OCI-LY7 (cell line): Measurements from ENCODE around the gene NSA2. TPM values are rescaled to one million over a fixed set of nuclear protein-coding genes. Genes with fewer than 3 reads are reported as not detected.

Experiments
- BruUV-seq: library from RNA; stranded (reverse); fragments of 400-500 nt; replicated peaks from 2 replicates; lab custom pipeline; 2021; lab: Mats Ljungman, UMichigan
- CTCF ChIA-PET: fragments of 300-600 bp; sonication (Branson Sonifier 250); formaldehyde crosslinking; loops from one replicate; lab custom pipeline; 2022; ENCODE audit warnings: antibody characterized with exemption; ENCODE audit not compliant: unreplicated experiment; lab: Charles Lee
- POLR2A ChIA-PET: fragments of 300-600 bp; sonication (Branson Sonifier 250); formaldehyde crosslinking; loops from one replicate; lab custom pipeline; 2022; ENCODE audit warnings: antibody characterized with exemption; lab: Charles Lee
- DNase-seq: peaks from one replicate; pipeline ENCODE4 v3.0.0-alpha.2; 2015; ENCODE audit warnings: low spot score
- H2AFZ ChIP-seq: fragments of 200-600 bp; sonication (generic), shearing (Covaris generic); 2 replicates; pipeline ENCODE4 v1.6.1; 2014; ENCODE audit warnings: mild to moderate bottlenecking, antibody characterized with exemption, low read length, moderate library complexity
- H3K27ac ChIP-seq: fragments of 200-600 bp; sonication (generic); 2 replicates; pipeline ENCODE4 v1.5.1; 2014; ENCODE audit warnings: mixed run types, low read depth, mild to moderate bottlenecking, moderate library complexity, low read length, inconsistent platforms; ENCODE audit not compliant: poor library complexity, severe bottlenecking
- H3K36me3 ChIP-seq: fragments of 200-600 bp; sonication (generic); 2 replicates; pipeline ENCODE4 v1.6.1; 2014; ENCODE audit warnings: mild to moderate bottlenecking, antibody characterized with exemption, low read length, moderate library complexity, mixed read lengths; ENCODE audit not compliant: insufficient read depth
- H3K4me1 ChIP-seq: fragments of 200-600 bp; sonication (generic); 2 replicates; pipeline ENCODE4 v1.5.1; 2014; ENCODE audit warnings: mild to moderate bottlenecking, low read length; ENCODE audit not compliant: insufficient read depth, poor library complexity, severe bottlenecking
- H3K4me2 ChIP-seq: fragments of 200-600 bp; sonication (generic); 2 replicates; pipeline ENCODE4 v1.6.1; 2014; ENCODE audit warnings: mild to moderate bottlenecking, low read length
- H3K4me3 ChIP-seq: fragments of 200-600 bp; sonication (generic); 2 replicates; pipeline ENCODE4 v1.5.1; 2014; ENCODE audit warnings: mild to moderate bottlenecking, low read depth, low read length; ENCODE audit not compliant: poor library complexity, severe bottlenecking
- H3K79me2 ChIP-seq: fragments of 200-600 bp; sonication (generic); 2 replicates; pipeline ENCODE4 v1.6.1; 2016; ENCODE audit warnings: low read depth, mild to moderate bottlenecking, low read length, moderate library complexity, mixed read lengths; ENCODE audit not compliant: insufficient read depth
- H3K9me2 ChIP-seq: fragments of 200-600 bp; sonication (generic); 2 replicates; pipeline ENCODE4 v1.6.1; 2016; ENCODE audit warnings: mild to moderate bottlenecking, low read length, mixed read lengths; ENCODE audit not compliant: insufficient read depth
- H3K9me3 ChIP-seq: fragments of 200-600 bp; sonication (generic); 2 replicates; pipeline ENCODE4 v1.6.1; 2014; ENCODE audit warnings: mild to moderate bottlenecking, mixed run types, low read length, mixed read lengths
- H4K20me1 ChIP-seq: fragments of 200-600 bp; sonication (generic); 2 replicates; pipeline ENCODE4 v1.6.1; 2014; ENCODE audit warnings: mild to moderate bottlenecking, antibody characterized with exemption, low read length, moderate library complexity, mixed read lengths; ENCODE audit not compliant: insufficient read depth
- EZH2phosphoT487 ChIP-seq: fragments of 200-600 bp; sonication (generic); IDR thresholded peaks from 2 replicates; pipeline ENCODE4 v1.6.1; 2018; ENCODE audit warnings: low read depth, borderline replicate concordance, mild to moderate bottlenecking, mixed run types, antibody characterized with exemption, low read length, moderate library complexity, mixed read lengths
- intact Hi-C: fragments of 100-400 bp; cut with micrococcal nuclease; formaldehyde crosslinking; loops from one replicate; pipeline ENCODE4 v1.10.0; 2022; ENCODE audit not compliant: unreplicated experiment
- total RNA-seq, 2 experiments: library from RNA; depleted of rRNA in 1 of 2; stranded (reverse); fragments of >200 nt in 1 of 2; shearing (Covaris generic) in 1 of 2; gene quantifications; 2 replicates each; pipeline ENCODE4 v1.2.3, GENCODE V29; 2014 to 2022
- TF ChIP-seq, protein P1 (sequence below): fragments of 200-600 bp; sonication (generic); conservative IDR thresholded peaks from 2 replicates; pipeline ENCODE4 v1.5.1; 2014; ENCODE audit warnings: mild to moderate bottlenecking, antibody characterized with exemption, low read length, moderate library complexity, mixed read lengths

The NSA2 gene
- total RNA-seq, 2 experiments from 2014 or later = 79.2 to 118 TPM

- H2AFZ ChIP-seq = no peak overlapping the region
- H3K4me2 ChIP-seq = no peak overlapping the region
- H3K79me2 ChIP-seq = no peaks in the 10 kb centered on the region
- H3K4me3 ChIP-seq = no peak overlapping the region
- TF ChIP-seq, protein P1, sequence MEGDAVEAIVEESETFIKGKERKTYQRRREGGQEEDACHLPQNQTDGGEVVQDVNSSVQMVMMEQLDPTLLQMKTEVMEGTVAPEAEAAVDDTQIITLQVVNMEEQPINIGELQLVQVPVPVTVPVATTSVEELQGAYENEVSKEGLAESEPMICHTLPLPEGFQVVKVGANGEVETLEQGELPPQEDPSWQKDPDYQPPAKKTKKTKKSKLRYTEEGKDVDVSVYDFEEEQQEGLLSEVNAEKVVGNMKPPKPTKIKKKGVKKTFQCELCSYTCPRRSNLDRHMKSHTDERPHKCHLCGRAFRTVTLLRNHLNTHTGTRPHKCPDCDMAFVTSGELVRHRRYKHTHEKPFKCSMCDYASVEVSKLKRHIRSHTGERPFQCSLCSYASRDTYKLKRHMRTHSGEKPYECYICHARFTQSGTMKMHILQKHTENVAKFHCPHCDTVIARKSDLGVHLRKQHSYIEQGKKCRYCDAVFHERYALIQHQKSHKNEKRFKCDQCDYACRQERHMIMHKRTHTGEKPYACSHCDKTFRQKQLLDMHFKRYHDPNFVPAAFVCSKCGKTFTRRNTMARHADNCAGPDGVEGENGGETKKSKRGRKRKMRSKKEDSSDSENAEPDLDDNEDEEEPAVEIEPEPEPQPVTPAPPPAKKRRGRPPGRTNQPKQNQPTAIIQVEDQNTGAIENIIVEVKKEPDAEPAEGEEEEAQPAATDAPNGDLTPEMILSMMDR = no peak
- no peak for TF ChIP-seq EZH2phosphoT487
- no peaks in the 10 kb centered on the region for H3K4me1 ChIP-seq
- CTCF ChIA-PET = no interaction called here
- POLR2A ChIA-PET = no interaction called here
- intact Hi-C loops = no loop called here
- no peak overlapping the region for H3K27ac ChIP-seq
- peaks cover 8% of the 10 kb centered on the region; the same call in 1 of the 2 replicates for H3K9me3 ChIP-seq
- BruUV-seq = no TSS peak
- H3K9me2 ChIP-seq = no peaks in the 10 kb centered on the region
- no peaks in the 10 kb centered on the region for H4K20me1 ChIP-seq
- peaks cover 78% of the 10 kb centered on the region for H3K36me3 ChIP-seq
- DNase-seq = no peak
Measured at GRCh38 chr5:74722271-74722670, 44.8 kb upstream of the NSA2 start.

DNA sequence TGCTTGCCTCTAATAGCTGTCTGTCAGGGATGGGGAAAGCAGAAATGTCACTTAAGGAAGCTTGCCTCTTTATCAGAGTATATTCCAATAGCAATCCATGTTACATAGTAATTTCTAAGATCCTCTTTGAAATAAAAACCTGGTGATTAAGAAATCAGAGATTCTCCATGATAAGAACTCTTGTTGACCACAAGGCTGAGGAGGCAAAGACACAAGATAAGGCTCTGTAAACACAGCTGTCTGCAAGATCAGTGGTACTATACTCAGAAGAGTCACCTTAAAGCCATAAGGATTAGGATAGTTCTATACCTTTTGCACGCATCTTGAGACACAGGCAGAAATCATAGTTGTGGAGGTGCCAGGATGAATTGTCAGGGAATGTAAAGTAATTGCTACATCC, 41.7 kb upstream of the NSA2 start:
- H3K4me3 ChIP-seq = no peak overlapping the region
- CTCF ChIA-PET = no interaction called here

DNA sequence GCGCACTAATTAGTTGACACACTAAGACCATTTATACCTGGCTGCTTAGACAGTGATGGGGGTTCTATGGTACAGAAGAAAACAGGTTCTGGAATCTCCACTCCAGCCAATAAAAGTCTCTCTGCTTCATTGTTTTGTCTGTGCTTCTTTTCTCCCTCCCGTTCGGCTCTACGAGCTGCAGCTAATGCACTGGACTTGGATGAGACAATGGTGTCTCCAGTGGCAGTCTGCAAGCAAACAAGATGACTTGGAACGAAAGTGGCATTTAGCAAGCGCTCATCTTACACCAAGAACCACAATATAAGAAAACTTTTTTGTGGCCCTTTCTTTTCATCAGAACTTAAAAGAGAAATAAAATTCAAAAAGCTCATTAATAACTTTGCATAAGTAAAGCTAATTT, 30.3 kb upstream of the NSA2 start:
- intact Hi-C loops = no loop called here
- Histone ChIP-seq H3K4me3 (no peak overlapping the region), H3K9me3 (no peaks in the 10 kb centered on the region), H3K27ac (no peak overlapping the region), H4K20me1 (no peaks in the 10 kb centered on the region), H3K79me2 (no peaks in the 10 kb centered on the region), H2AFZ (no peak overlapping the region), H3K36me3 (peaks cover 90% of the 10 kb centered on the region), H3K9me2 (no peaks in the 10 kb centered on the region), H3K4me2 (no peak overlapping the region), H3K4me1 (no peaks in the 10 kb centered on the region)
- BruUV-seq = no TSS peak
- POLR2A ChIA-PET = interaction anchor here (0.6 kb wide), 1 partner anchor 105 kb away, joined by 3 read pairs; no protein-coding TSS in a partner anchor
- DNase-seq = no peak
- no peak for TF ChIP-seq EZH2phosphoT487
- TF ChIP-seq, protein P1 = no peak
- CTCF ChIA-PET = no interaction called here

More for the DNA sequence above, 41.7 kb upstream of the NSA2 start:
- Histone ChIP-seq H3K9me2 (no peaks in the 10 kb centered on the region), H3K4me2 (no peak overlapping the region), H3K4me1 (no peaks in the 10 kb centered on the region), H2AFZ (no peak overlapping the region), H3K9me3 (peaks cover 8% of the 10 kb centered on the region; the same call in 1 of the 2 replicates), H4K20me1 (no peaks in the 10 kb centered on the region), H3K27ac (no peak overlapping the region), H3K79me2 (no peaks in the 10 kb centered on the region), H3K36me3 (peaks cover 69% of the 10 kb centered on the region)
- BruUV-seq = no TSS peak
- TF ChIP-seq EZH2phosphoT487 = no peak
- TF ChIP-seq, protein P1 = no peak
- POLR2A ChIA-PET = interaction anchor here (0.6 kb wide), 1 partner anchor 13 kb away, joined by 3 read pairs; no protein-coding TSS in a partner anchor
- DNase-seq = no peak
- intact Hi-C loops = no loop called here
